ENCODE measurements around the gene TMCC2.

The TMCC2 gene

DNA sequence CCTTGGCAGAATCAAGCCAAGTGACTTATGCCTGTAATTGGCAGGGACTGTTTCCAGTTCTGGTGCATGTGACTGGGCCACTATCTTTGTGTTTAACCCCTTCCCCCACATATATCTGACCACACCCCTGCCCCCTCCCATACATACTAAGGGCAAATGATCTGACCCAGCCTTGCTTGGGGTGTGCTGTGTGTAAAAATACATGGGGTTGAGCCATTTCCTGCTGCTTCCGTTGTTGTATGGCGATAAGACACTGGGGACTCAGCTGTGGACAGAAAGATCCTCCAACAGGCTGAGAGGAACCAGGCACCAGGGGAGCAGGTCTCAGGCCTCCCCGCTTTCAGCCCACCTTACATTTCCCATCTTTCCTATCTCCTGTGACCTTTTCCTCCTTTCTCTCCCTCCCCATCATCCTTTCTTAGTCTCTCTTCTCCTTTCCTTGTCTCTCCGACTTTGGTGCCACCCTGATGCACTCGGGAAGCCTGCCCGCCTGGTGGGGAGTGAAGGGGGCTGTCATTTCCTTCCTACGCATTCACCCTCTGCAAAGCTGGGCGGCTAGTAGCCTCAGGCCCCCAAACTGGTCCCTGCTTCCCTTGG lies 39.7 kb downstream of the TMCC2 start:
- DNase-seq, result no peak
- Histone ChIP-seq H4K20me1 (ENCODE audit: insufficient read depth, low read length) (no peaks in the 10 kb centered on the region), H3K79me2 (ENCODE audit: low read length) (peaks cover 20% of the 10 kb centered on the region), H3K9me2 (replicated peaks; ENCODE audit: insufficient read depth, low read length) (no peaks in the 10 kb centered on the region), H3K9me3 (replicated peaks; ENCODE audit: insufficient read depth, low read length) (no peaks in the 10 kb centered on the region), H3F3A (ENCODE audit: insufficient read depth, low read length) (0 out of 2 replicates have a peak, but pooled peaks cover 5% of the 10 kb centered on the region), H3K4me2 (ENCODE audit: low read depth, low read length) (no peak overlapping the region), H3K4me1 (ENCODE audit: low read length) (peaks cover 11% of the 10 kb centered on the region), H2AFZ (ENCODE audit: low read length) (no peak overlapping the region), H3K27me3 (replicated peaks; ENCODE audit: insufficient read depth, low read length) (no peaks in the 10 kb centered on the region), H3K4me3 (ENCODE audit: low read length) (no peak overlapping the region), H3K36me3 (replicated peaks; ENCODE audit: insufficient read depth, low read length) (no peaks in the 10 kb centered on the region; the same call in 1 of the 2 replicates), H3K27ac (ENCODE audit: low read length) (no peak overlapping the region), H3K9ac (ENCODE audit: low read length) (no peak overlapping the region)
- TF ChIP-seq, protein P1, sequence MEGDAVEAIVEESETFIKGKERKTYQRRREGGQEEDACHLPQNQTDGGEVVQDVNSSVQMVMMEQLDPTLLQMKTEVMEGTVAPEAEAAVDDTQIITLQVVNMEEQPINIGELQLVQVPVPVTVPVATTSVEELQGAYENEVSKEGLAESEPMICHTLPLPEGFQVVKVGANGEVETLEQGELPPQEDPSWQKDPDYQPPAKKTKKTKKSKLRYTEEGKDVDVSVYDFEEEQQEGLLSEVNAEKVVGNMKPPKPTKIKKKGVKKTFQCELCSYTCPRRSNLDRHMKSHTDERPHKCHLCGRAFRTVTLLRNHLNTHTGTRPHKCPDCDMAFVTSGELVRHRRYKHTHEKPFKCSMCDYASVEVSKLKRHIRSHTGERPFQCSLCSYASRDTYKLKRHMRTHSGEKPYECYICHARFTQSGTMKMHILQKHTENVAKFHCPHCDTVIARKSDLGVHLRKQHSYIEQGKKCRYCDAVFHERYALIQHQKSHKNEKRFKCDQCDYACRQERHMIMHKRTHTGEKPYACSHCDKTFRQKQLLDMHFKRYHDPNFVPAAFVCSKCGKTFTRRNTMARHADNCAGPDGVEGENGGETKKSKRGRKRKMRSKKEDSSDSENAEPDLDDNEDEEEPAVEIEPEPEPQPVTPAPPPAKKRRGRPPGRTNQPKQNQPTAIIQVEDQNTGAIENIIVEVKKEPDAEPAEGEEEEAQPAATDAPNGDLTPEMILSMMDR (IDR thresholded peaks at IDR 0.05; ENCODE audit: low read length), result no peak
- no peak for TF ChIP-seq EZH2phosphoT487 (IDR thresholded peaks at IDR 0.05; ENCODE audit: low read length)
- no peak for TF ChIP-seq EZH2 (optimal IDR thresholded peaks at IDR 0.05; ENCODE audit: low read depth, low read length)

DNA sequence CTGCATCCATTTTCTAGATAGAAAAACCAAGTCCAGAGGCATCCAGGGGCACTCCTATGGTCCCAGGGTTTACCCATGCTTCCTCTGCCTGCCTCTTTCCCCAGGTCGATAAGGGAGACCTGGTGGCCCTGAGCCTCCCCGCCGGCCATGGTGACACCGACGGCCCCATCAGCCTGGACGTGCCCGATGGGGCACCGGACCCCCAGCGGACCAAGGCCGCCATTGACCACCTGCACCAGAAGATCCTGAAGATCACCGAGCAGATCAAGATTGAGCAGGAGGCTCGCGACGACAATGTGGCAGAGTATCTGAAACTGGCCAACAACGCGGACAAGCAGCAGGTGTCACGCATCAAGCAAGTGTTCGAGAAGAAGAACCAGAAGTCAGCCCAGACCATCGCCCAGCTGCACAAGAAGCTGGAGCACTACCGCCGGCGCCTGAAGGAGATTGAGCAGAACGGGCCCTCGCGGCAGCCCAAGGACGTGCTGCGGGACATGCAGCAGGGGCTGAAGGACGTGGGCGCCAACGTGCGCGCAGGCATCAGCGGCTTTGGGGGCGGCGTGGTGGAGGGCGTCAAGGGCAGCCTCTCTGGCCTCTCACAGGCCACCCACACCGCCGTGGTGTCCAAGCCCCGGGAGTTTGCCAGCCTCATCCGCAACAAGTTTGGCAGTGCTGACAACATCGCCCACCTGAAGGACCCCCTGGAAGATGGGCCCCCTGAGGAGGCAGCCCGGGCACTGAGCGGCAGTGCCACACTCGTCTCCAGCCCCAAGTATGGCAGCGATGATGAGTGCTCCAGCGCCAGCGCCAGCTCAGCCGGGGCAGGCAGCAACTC lies 41.3 kb downstream of the TMCC2 start:
- peaks cover 17% of the 10 kb centered on the region for H3K4me1 ChIP-seq (ENCODE audit: low read length)
- no peaks in the 10 kb centered on the region for H3K9me3 ChIP-seq (replicated peaks; ENCODE audit: insufficient read depth, low read length)
- H3K79me2 ChIP-seq (ENCODE audit: low read length), result peaks cover 12% of the 10 kb centered on the region
- H2AFZ ChIP-seq (ENCODE audit: low read length), result no peak overlapping the region
- TF ChIP-seq, protein P1 (IDR thresholded peaks at IDR 0.05; ENCODE audit: low read length), result no peak
- TF ChIP-seq EZH2 (optimal IDR thresholded peaks at IDR 0.05; ENCODE audit: low read depth, low read length), result no peak
- DNase-seq, result no peak
- H3K36me3 ChIP-seq (replicated peaks; ENCODE audit: insufficient read depth, low read length), result no peaks in the 10 kb centered on the region; the same call in 1 of the 2 replicates
- no peak overlapping the region for H3K4me2 ChIP-seq (ENCODE audit: low read depth, low read length)
- no peak overlapping the region for H3K4me3 ChIP-seq (ENCODE audit: low read length)
- no peak overlapping the region for H3K9ac ChIP-seq (ENCODE audit: low read length)
- no peak overlapping the region for H3K27ac ChIP-seq (ENCODE audit: low read length)
- H3F3A ChIP-seq (ENCODE audit: insufficient read depth, low read length), result 0 out of 2 replicates have a peak, but pooled peaks cover 5% of the 10 kb centered on the region
- no peaks in the 10 kb centered on the region for H3K27me3 ChIP-seq (replicated peaks; ENCODE audit: insufficient read depth, low read length)
- no peaks in the 10 kb centered on the region for H4K20me1 ChIP-seq (ENCODE audit: insufficient read depth, low read length)
- no peaks in the 10 kb centered on the region for H3K9me2 ChIP-seq (replicated peaks; ENCODE audit: insufficient read depth, low read length)

DNA sequence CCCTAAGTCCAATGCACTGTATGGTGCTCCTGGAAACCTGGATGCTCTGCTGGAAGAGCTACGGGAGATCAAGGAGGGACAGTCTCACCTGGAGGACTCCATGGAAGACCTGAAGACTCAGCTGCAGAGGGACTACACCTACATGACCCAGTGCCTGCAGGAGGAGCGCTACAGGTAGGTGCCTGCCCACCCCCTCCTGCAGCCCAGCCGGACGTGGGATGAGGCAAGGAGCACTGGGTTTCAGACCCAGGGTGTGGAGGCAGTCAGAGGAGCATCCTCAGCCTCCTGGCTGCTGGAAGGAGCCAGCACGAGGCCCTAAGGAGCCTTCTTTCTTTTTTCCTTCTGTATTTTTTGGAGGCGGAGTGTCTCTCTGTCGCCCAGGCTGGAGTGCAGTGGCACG lies 42.0 kb downstream of the TMCC2 start:
- no peaks in the 10 kb centered on the region for H3K9me3 ChIP-seq (replicated peaks; ENCODE audit: insufficient read depth, low read length)
- H3K79me2 ChIP-seq (ENCODE audit: low read length), result peaks cover 12% of the 10 kb centered on the region
- DNase-seq, result no peak
- H4K20me1 ChIP-seq (ENCODE audit: insufficient read depth, low read length), result no peaks in the 10 kb centered on the region
- H3K27ac ChIP-seq (ENCODE audit: low read length), result no peak overlapping the region
- 0 out of 2 replicates have a peak, but pooled peaks cover 5% of the 10 kb centered on the region for H3F3A ChIP-seq (ENCODE audit: insufficient read depth, low read length)
- H3K9me2 ChIP-seq (replicated peaks; ENCODE audit: insufficient read depth, low read length), result no peaks in the 10 kb centered on the region
- no peak overlapping the region for H3K9ac ChIP-seq (ENCODE audit: low read length)
- H3K4me3 ChIP-seq (ENCODE audit: low read length), result no peak overlapping the region
- peaks cover 22% of the 10 kb centered on the region for H3K4me1 ChIP-seq (ENCODE audit: low read length)
- H3K36me3 ChIP-seq (replicated peaks; ENCODE audit: insufficient read depth, low read length), result no peaks in the 10 kb centered on the region; the same call in 1 of the 2 replicates
- TF ChIP-seq EZH2 (optimal IDR thresholded peaks at IDR 0.05; ENCODE audit: low read depth, low read length), result no peak
- TF ChIP-seq EZH2phosphoT487 (IDR thresholded peaks at IDR 0.05; ENCODE audit: low read length), result no peak
- TF ChIP-seq, protein P1 (IDR thresholded peaks at IDR 0.05; ENCODE audit: low read length), result no peak
- H3K4me2 ChIP-seq (ENCODE audit: low read depth, low read length), result no peak overlapping the region
- H3K27me3 ChIP-seq (replicated peaks; ENCODE audit: insufficient read depth, low read length), result no peaks in the 10 kb centered on the region
- H2AFZ ChIP-seq (ENCODE audit: low read length), result no peak overlapping the region
